ENCODE data around the gene GATB.

- TF ChIP-seq CTCF (conservative IDR thresholded peaks at IDR 0.05; ENCODE audit: low read depth, low read length) (no peak), EZH2 (IDR thresholded peaks at IDR 0.05; ENCODE audit: low read length, unreplicated experiment) (no peak), EZH2phosphoT487 (IDR thresholded peaks at IDR 0.05; ENCODE audit: borderline replicate concordance, low read length) (no peak)
These were observed 13.5 kb upstream of the GATB start for GRCh38 chr4:151774324-151774723.
